Heart left ventricle (tissue), 13 donors: ENCODE measurements around the gene EPB41L4B.

Source experiments
- CTCF ChIP-seq, 12 donors: fragments of 200-600 bp; sonication (generic) in 4 of 12; IDR thresholded peaks; one replicate each; pipeline versions ENCODE4 v1.5.0 to v1.8.0; 2018 to 2022; ENCODE audit warnings: antibody characterized with exemption in 12 of 12, mild to moderate bottlenecking in 5 of 12
- POLR2A ChIP-seq, 2 donors: fragments of 450-650 bp; IDR thresholded peaks; one replicate each; pipeline ENCODE4 v1.6.1; 2017; ENCODE audit warnings: antibody characterized with exemption in 2 of 2, mild to moderate bottlenecking in 2 of 2, moderate library complexity in 2 of 2
- donor health status: ischemic (EF 13 %, LVEDD 7.1; RV severe dilation, severe dysfunction).
- donor health status: DM: no; HTN: yes; CAD: no.
- donor health status: DM: no; HTN: no; CAD: no.
- donor health status: ischemic (EF 25% LVEDD 6.9; RV normal size, moderate dysfunction).
- donor health status: ischemic (EF 25% LVEDD 5.7; RV mildly dilated, moderate dysfunction).
- donor health status: ischemic (EF 35%, LVEDD 5.7; RV mildly dilated, moderate dysfunction).
- donor health status: nonischemic (EF 11% LVEDD 7.7; RV severe dilation, severe dysfunction).
- donor health status: DM: yes; HTN: yes; CAD: no.
- donor health status: PGD.
- donor health status: ischemic (EF 29% LVEDD 5.4; RV normal size, mild dysfunction).
- donor health status: nonischemic (EF 23%, LVEDD 6.1; RV moderate dilation, normal function).

GRCh38 chr9:109203761-109204360 is 117.0 kb downstream of the EPB41L4B start:
- no peak for TF ChIP-seq CTCF (IDR thresholded peaks at IDR 0.05)
- no peak for TF ChIP-seq POLR2A (IDR thresholded peaks at IDR 0.05)
